Nephron (organoid): Measurements from ENCODE around the gene UBASH3B.
A peak's percentile ranks its signal among the peaks of the same experiment; 100 is the strongest.

ENCODE experiments used
- H3K27ac Mint-ChIP-seq, 3 experiments: 2 replicates each; pipeline ENCODE4 v1.8.0; 2020; ENCODE audit warnings: mixed read lengths in 3 of 3, mild to moderate bottlenecking in 2 of 3, moderate library complexity in 1 of 3
- H3K27me3 Mint-ChIP-seq: 2 replicates; pipeline ENCODE4 v1.8.0; 2021; ENCODE audit warnings: low read depth, mild to moderate bottlenecking, moderate library complexity, mixed read lengths
- H3K36me3 Mint-ChIP-seq: 2 replicates; pipeline ENCODE4 v1.8.0; 2020; ENCODE audit warnings: low read depth, mixed read lengths
- H3K4me1 Mint-ChIP-seq: 2 replicates; pipeline ENCODE4 v1.8.0; 2020; ENCODE audit warnings: mixed read lengths
- H3K4me3 Mint-ChIP-seq, 3 experiments: 2 replicates each; pipeline ENCODE4 v1.8.0; 2020; ENCODE audit warnings: mild to moderate bottlenecking in 3 of 3, mixed read lengths in 3 of 3, moderate library complexity in 2 of 3
- H3K9me3 Mint-ChIP-seq: 2 replicates; pipeline ENCODE4 v1.8.0; 2020; ENCODE audit warnings: mixed read lengths
- TF ChIP-seq, protein P1 (sequence below), 3 experiments: fragments of 200-600 bp; sonication (generic); IDR thresholded peaks; one replicate each; pipeline ENCODE4 v1.5.0; 2021; ENCODE audit warnings: antibody characterized with exemption in 3 of 3; ENCODE audit not compliant: unreplicated experiment in 3 of 3

The UBASH3B gene

GRCh38 chr11:122682464-122682863 is 26.9 kb downstream of the UBASH3B start:
- TF ChIP-seq, protein P1, sequence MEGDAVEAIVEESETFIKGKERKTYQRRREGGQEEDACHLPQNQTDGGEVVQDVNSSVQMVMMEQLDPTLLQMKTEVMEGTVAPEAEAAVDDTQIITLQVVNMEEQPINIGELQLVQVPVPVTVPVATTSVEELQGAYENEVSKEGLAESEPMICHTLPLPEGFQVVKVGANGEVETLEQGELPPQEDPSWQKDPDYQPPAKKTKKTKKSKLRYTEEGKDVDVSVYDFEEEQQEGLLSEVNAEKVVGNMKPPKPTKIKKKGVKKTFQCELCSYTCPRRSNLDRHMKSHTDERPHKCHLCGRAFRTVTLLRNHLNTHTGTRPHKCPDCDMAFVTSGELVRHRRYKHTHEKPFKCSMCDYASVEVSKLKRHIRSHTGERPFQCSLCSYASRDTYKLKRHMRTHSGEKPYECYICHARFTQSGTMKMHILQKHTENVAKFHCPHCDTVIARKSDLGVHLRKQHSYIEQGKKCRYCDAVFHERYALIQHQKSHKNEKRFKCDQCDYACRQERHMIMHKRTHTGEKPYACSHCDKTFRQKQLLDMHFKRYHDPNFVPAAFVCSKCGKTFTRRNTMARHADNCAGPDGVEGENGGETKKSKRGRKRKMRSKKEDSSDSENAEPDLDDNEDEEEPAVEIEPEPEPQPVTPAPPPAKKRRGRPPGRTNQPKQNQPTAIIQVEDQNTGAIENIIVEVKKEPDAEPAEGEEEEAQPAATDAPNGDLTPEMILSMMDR (IDR thresholded peaks at IDR 0.05; ENCODE audit: unreplicated experiment in 3 of 3), result no peak
- H3K4me3 Mint-ChIP-seq, result no peak overlapping the region
- H3K36me3 Mint-ChIP-seq, result no peaks in the 10 kb centered on the region
- H3K9me3 Mint-ChIP-seq, result no peaks in the 10 kb centered on the region
- peaks cover 8% of the 10 kb centered on the region for H3K4me1 Mint-ChIP-seq
- H3K27ac Mint-ChIP-seq, result no peak overlapping the region
- peaks cover 4% of the 10 kb centered on the region for H3K27me3 Mint-ChIP-seq

DNA sequence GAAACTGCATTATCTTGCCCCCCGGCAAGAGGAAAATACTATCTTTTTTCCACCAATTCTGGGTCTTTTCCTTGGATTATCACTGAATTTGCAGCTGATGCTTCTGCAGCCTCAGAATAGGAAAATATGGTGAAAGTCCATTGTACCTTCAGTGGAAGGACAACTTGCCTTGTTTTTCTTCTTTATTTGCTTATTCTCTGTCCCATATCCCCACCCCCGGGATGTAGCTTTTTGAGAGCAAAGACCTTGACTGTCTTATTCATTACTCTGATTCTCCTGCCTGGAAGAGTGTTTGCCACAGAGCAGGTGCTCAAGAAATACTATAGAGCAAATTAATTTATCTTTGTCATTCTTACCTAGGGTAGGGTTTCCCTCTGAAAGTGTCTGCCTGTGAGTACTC is 29.5 kb downstream of the UBASH3B start:
- no peaks in the 10 kb centered on the region for H3K36me3 Mint-ChIP-seq
- TF ChIP-seq, protein P1 (IDR thresholded peaks at IDR 0.05; ENCODE audit: unreplicated experiment in 3 of 3), result no peak
- no peaks in the 10 kb centered on the region for H3K9me3 Mint-ChIP-seq
- no peak overlapping the region for H3K27ac Mint-ChIP-seq
- H3K4me1 Mint-ChIP-seq, result peaks cover 8% of the 10 kb centered on the region
- H3K27me3 Mint-ChIP-seq, result peaks cover 4% of the 10 kb centered on the region
- H3K4me3 Mint-ChIP-seq, result no peak overlapping the region

GRCh38 chr11:122686111-122686510 is 30.6 kb downstream of the UBASH3B start:
- Mint-ChIP-seq H3K36me3 (no peaks in the 10 kb centered on the region), H3K4me3 (no peak overlapping the region), H3K9me3 (no peaks in the 10 kb centered on the region), H3K27ac (peak overlapping the region in 2 of 3 experiments; percentile 11 to 21), H3K4me1 (peaks cover 12% of the 10 kb centered on the region), H3K27me3 (peaks cover 4% of the 10 kb centered on the region)
- TF ChIP-seq, protein P1 (IDR thresholded peaks at IDR 0.05; ENCODE audit: unreplicated experiment in 3 of 3), result no peak

GRCh38 chr11:122690384-122690783 is 34.9 kb downstream of the UBASH3B start:
- H3K27me3 Mint-ChIP-seq, result no peaks in the 10 kb centered on the region
- no peaks in the 10 kb centered on the region for H3K9me3 Mint-ChIP-seq
- TF ChIP-seq, protein P1 (IDR thresholded peaks at IDR 0.05; ENCODE audit: unreplicated experiment in 3 of 3), result no peak
- peaks cover 31% of the 10 kb centered on the region for H3K4me1 Mint-ChIP-seq
- H3K4me3 Mint-ChIP-seq, result no peak overlapping the region
- H3K27ac Mint-ChIP-seq, result peak overlapping the region; percentile 93 to 97 (median 96)
- H3K36me3 Mint-ChIP-seq, result no peaks in the 10 kb centered on the region

DNA sequence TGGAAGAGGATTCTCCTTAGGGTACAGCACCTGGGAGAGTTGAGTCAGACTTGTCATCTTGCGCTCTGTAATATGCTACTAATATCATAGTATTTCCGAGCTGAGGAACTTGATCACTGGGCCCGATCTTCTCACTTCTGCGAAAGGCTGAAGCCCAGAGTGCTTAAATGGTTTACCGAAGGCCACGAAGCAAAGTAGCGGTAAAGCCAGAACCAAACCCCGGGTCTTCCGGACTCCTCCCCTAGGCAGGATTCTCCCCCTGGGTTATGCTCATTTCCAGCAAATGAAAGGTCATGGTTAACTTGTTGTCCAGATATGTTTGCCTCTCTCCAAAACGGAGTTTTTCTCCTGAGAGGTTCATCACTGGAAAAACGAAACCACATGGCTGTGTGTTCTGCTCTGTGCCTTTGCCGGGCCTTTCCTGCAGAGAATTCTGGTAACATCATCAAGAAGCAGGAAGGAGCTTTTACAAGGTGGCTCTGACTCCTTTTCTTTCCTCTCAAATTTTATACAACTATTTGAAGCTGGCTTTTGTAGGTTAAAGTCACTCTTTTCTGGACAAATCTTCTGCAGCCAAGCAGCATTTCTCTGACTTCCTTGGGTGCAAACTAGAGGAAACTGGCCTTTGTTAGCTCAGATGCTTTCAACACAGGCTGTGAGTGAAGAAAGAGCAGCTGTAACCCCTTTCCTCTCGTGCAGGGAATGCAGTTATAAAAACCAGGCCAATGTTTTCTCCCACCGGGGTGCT is 35.5 kb downstream of the UBASH3B start:
- TF ChIP-seq, protein P1 (IDR thresholded peaks at IDR 0.05; ENCODE audit: unreplicated experiment in 3 of 3), result no peak
- Mint-ChIP-seq H3K9me3 (no peaks in the 10 kb centered on the region), H3K4me1 (peaks cover 30% of the 10 kb centered on the region), H3K4me3 (no peak overlapping the region), H3K27ac (peak overlapping the region; percentile 93 to 97 (median 96)), H3K27me3 (no peaks in the 10 kb centered on the region), H3K36me3 (no peaks in the 10 kb centered on the region)
